GM12874 (cell line): ENCODE measurements around the gene P2RY2.

Experiments used
- CTCF ChIP-seq: IDR thresholded peaks from 2 replicates; pipeline ENCODE4 v1.5.1; 2011; ENCODE audit warnings: low read depth, mild to moderate bottlenecking, control low read depth, low read length, moderate library complexity; ENCODE audit not compliant: insufficient read depth

P2RY2 gene

GRCh38 chr11:73218106-73218829 lies at the start of gene P2RY2:
P2RY2 (plus strand) TSS chr11:73218281; CDS start chr11:73234160, 15,879 bp downstream.
- TF ChIP-seq CTCF = peak; percentile 81

DNA sequence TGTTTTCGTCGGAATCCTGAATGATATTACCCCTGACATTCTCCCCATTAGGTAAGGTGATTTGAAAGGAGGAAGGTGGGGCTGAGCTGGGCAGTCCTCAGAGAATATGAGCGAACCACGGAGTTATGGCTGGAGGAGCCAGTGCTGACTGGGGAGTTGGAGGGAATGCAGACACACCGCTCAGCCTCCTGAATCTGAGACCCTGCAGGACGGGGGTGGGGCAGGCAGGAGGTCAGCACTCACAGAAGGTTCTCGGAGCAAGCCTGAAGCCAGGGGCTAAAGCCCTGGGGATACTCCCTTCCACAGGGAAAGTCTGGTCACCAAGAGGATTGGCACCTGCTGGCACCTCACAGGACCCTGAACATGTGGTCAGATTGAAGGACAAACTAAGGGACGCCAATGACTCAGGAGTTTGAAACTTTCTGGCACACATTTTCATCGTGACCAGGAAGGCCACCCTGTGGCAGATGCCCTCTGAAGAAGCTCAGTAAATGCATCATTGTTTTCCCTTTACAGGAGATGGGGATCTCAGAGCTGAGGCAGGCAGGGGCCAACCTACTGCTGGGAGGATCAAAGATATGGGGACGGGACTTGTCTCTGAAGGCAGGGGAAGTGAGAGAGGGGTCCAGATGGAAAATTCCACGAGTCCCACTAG lies 49.0 kb upstream of the P2RY2 start:
- TF ChIP-seq CTCF = no peak

- no peak for TF ChIP-seq CTCF
These were observed 47.9 kb upstream of the P2RY2 start for GRCh38 chr11:73170140-73170539.

- TF ChIP-seq CTCF = no peak
These were observed 46.5 kb upstream of the P2RY2 start for GRCh38 chr11:73171436-73172161.

GRCh38 chr11:73172992-73173656 lies 45.0 kb upstream of the P2RY2 start:
- TF ChIP-seq CTCF = no peak

DNA sequence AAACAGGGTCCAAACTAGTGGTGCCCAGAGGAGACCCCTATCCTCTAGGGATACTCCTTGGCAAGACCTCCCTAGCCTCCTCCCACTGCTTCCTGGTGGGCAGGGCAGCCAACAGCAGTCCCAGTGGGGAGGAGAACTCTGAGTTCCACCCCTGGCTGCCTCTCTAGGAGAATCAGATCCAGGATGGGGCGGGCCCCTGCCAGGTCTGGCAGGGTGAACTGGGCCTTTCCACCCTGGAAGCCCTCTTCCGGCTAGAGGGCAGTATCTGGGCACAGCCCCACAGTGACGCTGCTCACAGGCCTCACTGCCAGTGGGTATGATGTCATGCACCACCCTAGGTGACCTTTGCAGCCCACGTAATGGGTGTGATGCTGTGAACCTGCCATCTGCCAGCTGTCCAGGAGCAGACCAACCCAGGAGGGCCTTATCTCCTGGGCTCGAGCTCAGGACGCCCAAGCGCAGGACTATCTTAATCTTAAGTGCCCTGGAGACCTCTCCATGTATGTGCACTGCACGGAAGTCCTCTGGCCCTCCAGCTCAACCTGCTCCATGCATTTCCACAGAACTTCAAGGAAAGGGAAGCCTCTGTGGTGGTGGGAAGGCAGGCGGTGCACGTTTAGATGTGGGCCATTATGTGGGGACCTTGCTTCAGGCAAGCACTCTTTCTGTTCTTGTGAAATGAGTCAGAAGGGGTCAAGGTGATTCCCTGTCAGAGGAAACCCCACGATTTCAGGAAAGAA lies 44.2 kb upstream of the P2RY2 start:
- TF ChIP-seq CTCF = no peak
